H1 (cell line): ENCODE measurements around the gene CYB561D2. TPM values are rescaled to one million over a fixed set of nuclear protein-coding genes. Genes with fewer than 3 reads are reported as not detected.

Experiments
- CTCF ChIA-PET: fragments of 300-600 bp; sonication (Branson Sonifier 250); formaldehyde crosslinking; loops from one replicate; lab custom pipeline; 2021; ENCODE audit not compliant: partially characterized antibody; lab: Charles Lee
- POLR2A ChIA-PET: fragments of 300-600 bp; sonication (Branson Sonifier 250); formaldehyde crosslinking; loops from one replicate; lab custom pipeline; 2021; ENCODE audit warnings: inconsistent platforms; ENCODE audit not compliant: partially characterized antibody; lab: Charles Lee
- DNase-seq, 2 experiments: peaks; one replicate each; pipeline versions ENCODE4 v3.0.0 to v3.0.0-alpha.2; 2010 to 2022; ENCODE audit warnings: low spot score in 2 of 2, low read depth in 1 of 2, mixed read lengths in 1 of 2
- FAIRE-seq: peaks from 2 replicates; lab custom pipeline; 2011; peaks lifted over from hg19 to GRCh38; lab: Jason Lieb, UNC
- H2AFZ ChIP-seq: 2 replicates; pipeline ENCODE4 v1.8.1; 2012; ENCODE audit warnings: low read length, inconsistent platforms
- H2AK5ac ChIP-seq: 2 replicates; pipeline ENCODE4 v1.6.1; 2013; ENCODE audit warnings: low read depth, low read length
- H2BK120ac ChIP-seq: replicated peaks from 2 replicates; pipeline ENCODE3; 2013; ENCODE audit warnings: low read depth, low read length, inconsistent platforms
- H2BK12ac ChIP-seq: 2 replicates; pipeline ENCODE4 v1.6.1; 2013; ENCODE audit warnings: low read depth, low read length
- H2BK15ac ChIP-seq: 2 replicates; pipeline ENCODE4 v1.6.1; 2013; ENCODE audit warnings: low read length
- H2BK20ac ChIP-seq: 2 replicates; pipeline ENCODE4 v1.6.1; 2013; ENCODE audit warnings: low read length
- H2BK5ac ChIP-seq: 2 replicates; pipeline ENCODE4 v1.6.1; 2013; ENCODE audit warnings: low read depth, low read length
- H3K14ac ChIP-seq: 2 replicates; pipeline ENCODE4 v1.6.1; 2013; ENCODE audit warnings: inconsistent platforms; ENCODE audit not compliant: insufficient read length
- H3K18ac ChIP-seq: 2 replicates; pipeline ENCODE4 v1.6.1; 2013; ENCODE audit warnings: low read length; ENCODE audit errors: extremely low read depth
- H3K23ac ChIP-seq: 2 replicates; pipeline ENCODE4 v1.6.1; 2013; ENCODE audit warnings: inconsistent platforms; ENCODE audit not compliant: insufficient read length
- H3K23me2 ChIP-seq: 2 replicates; pipeline ENCODE4 v1.6.1; 2013; ENCODE audit warnings: low read depth, low read length
- H3K27ac ChIP-seq: 2 replicates; pipeline ENCODE4 v1.6.1; 2011; ENCODE audit warnings: low read depth, low read length, inconsistent platforms
- H3K27me3 ChIP-seq, 4 experiments: replicated peaks in 1 of 4; 1 replicate in 1 of 4; 2 replicates in 3 of 4; pipeline versions ENCODE4 v1.6.1 to v1.8.1; 2011 to 2013; ENCODE audit warnings: low read length in 3 of 4, mild to moderate bottlenecking in 3 of 4, inconsistent platforms in 2 of 4, mixed read lengths in 2 of 4, moderate library complexity in 1 of 4; ENCODE audit not compliant: control insufficient read depth in 3 of 4, insufficient read depth in 3 of 4; ENCODE audit errors: extremely low read depth in 1 of 4
- H3K36me3 ChIP-seq, 4 experiments: 2 replicates each; pipeline versions ENCODE4 v1.6.1 to v1.8.1; 2011 to 2013; ENCODE audit warnings: mild to moderate bottlenecking in 4 of 4, low read length in 3 of 4, moderate library complexity in 2 of 4, control low read depth in 1 of 4, inconsistent platforms in 1 of 4; ENCODE audit not compliant: insufficient read depth in 4 of 4, control insufficient read depth in 2 of 4
- H3K4ac ChIP-seq: replicated peaks from 2 replicates; pipeline ENCODE3; 2013; ENCODE audit warnings: low read length, low read depth, mixed read lengths, inconsistent platforms; ENCODE audit not compliant: insufficient read length
- H3K4me1 ChIP-seq, 4 experiments: replicated peaks in 1 of 4; 1 replicate in 1 of 4; 2 replicates in 3 of 4; pipeline versions ENCODE4 v1.6.1 to v1.8.1; 2011 to 2013; ENCODE audit warnings: low read length in 3 of 4, inconsistent platforms in 2 of 4, mixed read lengths in 1 of 4; ENCODE audit not compliant: insufficient read depth in 4 of 4, control insufficient read depth in 3 of 4
- H3K4me2 ChIP-seq, 2 experiments: 2 replicates each; pipeline versions ENCODE4 v1.6.1 to v1.8.1; 2011 to 2013; ENCODE audit warnings: low read depth in 2 of 2, low read length in 2 of 2, control low read depth in 1 of 2, inconsistent platforms in 1 of 2, mild to moderate bottlenecking in 1 of 2; ENCODE audit not compliant: insufficient read depth in 1 of 2
- H3K4me3 ChIP-seq, 4 experiments: fragments of 200-600, 300-600 bp in 1 of 4; sonication (generic), shearing (Covaris generic), sonication (Bioruptor Twin) in 1 of 4; 2 replicates each; pipeline versions ENCODE4 v1.5.1 to v1.8.1; 2011 to 2016; ENCODE audit warnings: low read length in 4 of 4, low read depth in 3 of 4, control low read depth in 2 of 4, inconsistent platforms in 2 of 4, mild to moderate bottlenecking in 2 of 4, mixed read lengths in 1 of 4, moderate library complexity in 1 of 4; ENCODE audit not compliant: insufficient read depth in 2 of 4; ENCODE audit errors: extremely low read depth in 1 of 4
- H3K56ac ChIP-seq: replicated peaks from 2 replicates; pipeline ENCODE3; 2013; ENCODE audit warnings: low read depth, mild to moderate bottlenecking, mixed read lengths, low read length, inconsistent platforms; ENCODE audit not compliant: insufficient read length
- H3K79me1 ChIP-seq: 2 replicates; pipeline ENCODE4 v1.6.1; 2013; ENCODE audit warnings: low read depth, low read length, control low read depth
- H3K79me2 ChIP-seq, 2 experiments: 2 replicates each; pipeline versions ENCODE4 v1.6.1 to v1.8.1; 2012 to 2013; ENCODE audit warnings: low read length in 2 of 2, mild to moderate bottlenecking in 2 of 2, inconsistent platforms in 1 of 2; ENCODE audit not compliant: insufficient read depth in 2 of 2, control insufficient read depth in 1 of 2
- H3K9ac ChIP-seq, 4 experiments: replicated peaks in 1 of 4; 1 replicate in 1 of 4; 2 replicates in 3 of 4; pipeline versions ENCODE4 v1.6.1 to v1.8.1; 2011 to 2013; ENCODE audit warnings: low read depth in 3 of 4, low read length in 3 of 4, control low read depth in 2 of 4, mild to moderate bottlenecking in 2 of 4, moderate library complexity in 2 of 4, inconsistent platforms in 1 of 4; ENCODE audit errors: extremely low read depth in 1 of 4
- H3K9me3 ChIP-seq, 2 experiments: 2 replicates each; pipeline versions ENCODE4 v1.6.1 to v1.8.1; 2012 to 2013; ENCODE audit warnings: mild to moderate bottlenecking in 2 of 2, moderate library complexity in 2 of 2, control low read depth in 1 of 2, inconsistent platforms in 1 of 2, low read depth in 1 of 2, low read length in 1 of 2, mixed read lengths in 1 of 2; ENCODE audit not compliant: insufficient read depth in 2 of 2
- H4K20me1 ChIP-seq, 2 experiments: replicated peaks in 1 of 2; 2 replicates each; pipeline versions ENCODE3 to v1.8.1; 2011 to 2013; ENCODE audit warnings: inconsistent platforms in 2 of 2, low read length in 2 of 2, mild to moderate bottlenecking in 1 of 2; ENCODE audit not compliant: insufficient read depth in 2 of 2, control insufficient read depth in 1 of 2
- H4K5ac ChIP-seq: 2 replicates; pipeline ENCODE4 v1.6.1; 2013; ENCODE audit warnings: low read length, low read depth, mixed read lengths, inconsistent platforms; ENCODE audit not compliant: insufficient read length
- H4K8ac ChIP-seq: 2 replicates; pipeline ENCODE4 v1.8.0; 2013; ENCODE audit warnings: mild to moderate bottlenecking, moderate library complexity, low read length, inconsistent platforms; ENCODE audit not compliant: insufficient read depth; ENCODE audit errors: extremely low read depth
- H4K91ac ChIP-seq: replicated peaks from 2 replicates; pipeline ENCODE3; 2013; ENCODE audit warnings: low read length, mixed read lengths, inconsistent platforms; ENCODE audit not compliant: insufficient read length
- ATF2 ChIP-seq: IDR thresholded peaks from 2 replicates; pipeline ENCODE4 v1.6.1; 2012; ENCODE audit warnings: low read length, inconsistent platforms
- GABPA ChIP-seq: IDR thresholded peaks from 2 replicates; pipeline ENCODE4 v1.6.1; 2011; ENCODE audit warnings: mild to moderate bottlenecking, low read length, moderate library complexity, borderline replicate concordance; ENCODE audit not compliant: insufficient read depth
- HDAC6 ChIP-seq: IDR thresholded peaks from one replicate; pipeline ENCODE4 v1.7.1; 2012; ENCODE audit warnings: low read depth, mild to moderate bottlenecking, inconsistent platforms, low read length, moderate library complexity
- MAX ChIP-seq: IDR thresholded peaks from 2 replicates; pipeline ENCODE4 v1.6.1; 2012; ENCODE audit warnings: inconsistent platforms
- POLR2AphosphoS5 ChIP-seq: IDR thresholded peaks from 2 replicates; pipeline ENCODE4 v1.6.1; 2011; ENCODE audit warnings: low read depth, low read length
- RAD21 ChIP-seq, 2 experiments: IDR thresholded peaks in 1 of 2; conservative IDR thresholded peaks in 1 of 2; 2 replicates each; pipeline ENCODE4 v1.6.1; 2011; ENCODE audit warnings: low read depth in 2 of 2, low read length in 2 of 2, improper control_type of control experiment in 1 of 2, inconsistent platforms in 1 of 2, mild to moderate bottlenecking in 1 of 2, moderate library complexity in 1 of 2
- RNF2 ChIP-seq: fragments of 200-900, 300-1000 bp; sonication (generic); IDR thresholded peaks from 2 replicates; pipeline ENCODE4 v1.7.1; 2016; ENCODE audit warnings: borderline replicate concordance, low read depth, mild to moderate bottlenecking, antibody characterized with exemption, low read length; ENCODE audit not compliant: poor library complexity, severe bottlenecking; ENCODE audit errors: missing control alignments
- SRF ChIP-seq: IDR thresholded peaks from 2 replicates; pipeline ENCODE4 v1.6.1; 2011; ENCODE audit warnings: mild to moderate bottlenecking, low read depth, low read length, moderate library complexity
- WGBS, 2 experiments: shearing (Covaris generic) in 1 of 2; methylation state at CpG; one replicate each; pipeline versions ENCODE4 v1.1.6 to v1.1.7; 2013 to 2015; ENCODE audit warnings: low lambda C conversion rate in 2 of 2, mixed read lengths in 2 of 2, inconsistent platforms in 1 of 2, low coverage in 1 of 2, missing lambda C conversion rate in 1 of 2; ENCODE audit not compliant: insufficient replicate concordance in 2 of 2, insufficient coverage in 1 of 2, insufficient read length in 1 of 2; ENCODE audit errors: extremely low coverage in 1 of 2, missing lambda C conversion rate in 1 of 2; 5-methylcytosine and 5-hydroxymethylcytosine counted together
- polyA plus RNA-seq, 7 experiments: library from polyadenylated mRNA; depleted of rRNA in 3 of 7; stranded (reverse) in 5 of 7; unstranded in 2 of 7; fragments of >200 nt in 5 of 7; fragments of 200-250 nt in 2 of 7; gene quantifications; 1 replicate in 5 of 7; 2 replicates in 1 of 7; 4 replicates in 1 of 7; pipeline versions ENCODE4 v1.2.1 to v1.2.3, GENCODE V29; 2011 to 2013; ENCODE audit warnings: missing spikeins in 2 of 7, mixed read lengths in 2 of 7
- total RNA-seq: library from RNA; stranded (reverse); fragmentation: NEBNext Ultra II Directional; extraction: Animal tissue kit (Norgen Biotek cat#: 25700); gene quantifications from 2 replicates; pipeline ENCODE4 v1.2.1, GENCODE V29; 2021

The CYB561D2 gene
- total and polyA plus RNA-seq, 2 of the 8 experiments (the other 6 are each of a cell fraction or from before 2014, with no cell fraction given), result 9.8 to 34.0 TPM

- H3K18ac ChIP-seq, result no peak overlapping the region
- no peak overlapping the region for H3K4me2 ChIP-seq
- H3K4me1 ChIP-seq, result peaks cover 0 to 5% (median 2%) of the 10 kb centered on the region in 4 experiments; a peak in 2 of 7 replicates
- H3K4ac ChIP-seq, result no peak overlapping the region
- H3K36me3 ChIP-seq, result no peaks in the 10 kb centered on the region
- no peak overlapping the region for H4K91ac ChIP-seq
- H3K23ac ChIP-seq, result no peak overlapping the region
- no peak for DNase-seq
- no peak overlapping the region for H3K9ac ChIP-seq
- no peaks in the 10 kb centered on the region for H3K23me2 ChIP-seq
- 91% methylated on average over 12 of the region's 12 CpGs; no CpG with 5 or more reads in 1 of the 2 experiments for WGBS, 2 experiments
- H3K79me1 ChIP-seq, result no peaks in the 10 kb centered on the region
- no peak overlapping the region for H2BK15ac ChIP-seq
- no peak overlapping the region for H2BK5ac ChIP-seq
- ChIA-PET POLR2A (no interaction called here), CTCF (no interaction called here)
- H2BK120ac ChIP-seq, result no peak overlapping the region
- FAIRE-seq, result no peak
- no peak overlapping the region for H4K8ac ChIP-seq
- H3K27ac ChIP-seq, result no peak overlapping the region
- H3K27me3 ChIP-seq, result peaks cover 0 to 3% (median 0%) of the 10 kb centered on the region in 4 experiments; a peak in 1 of 7 replicates
- no peak overlapping the region for H3K4me3 ChIP-seq
- no peak overlapping the region for H3K14ac ChIP-seq
- H2AK5ac ChIP-seq, result no peak overlapping the region
- H2AFZ ChIP-seq, result no peak overlapping the region
- no peaks in the 10 kb centered on the region for H3K9me3 ChIP-seq
- TF ChIP-seq POLR2AphosphoS5 (no peak), SRF (no peak), MAX (no peak), RAD21 (IDR thresholded peaks at IDR 0.05 in 1 of 2, conservative IDR thresholded peaks at IDR 0.05 in 1 of 2; ENCODE audit: low read depth in 2 of 2, low read length in 2 of 2) (no peak), GABPA (no peak), RNF2 (no peak), HDAC6 (no peak), ATF2 (no peak)
- TF ChIP-seq, all 59 proteins: peak for 0
- H4K5ac ChIP-seq, result no peak overlapping the region
- no peak overlapping the region for H3K56ac ChIP-seq
- no peaks in the 10 kb centered on the region for H3K79me2 ChIP-seq
- H2BK20ac ChIP-seq, result no peak overlapping the region
- H2BK12ac ChIP-seq, result no peak overlapping the region
- peaks cover 2 to 4% of the 10 kb centered on the region in 2 experiments for H4K20me1 ChIP-seq
Measured at GRCh38 chr3:50382722-50383121, 32.1 kb downstream of the CYB561D2 start.
